Osteocyte (in vitro differentiated cells): ENCODE data around the gene GOLGB1. TPM values are rescaled to one million over a fixed set of nuclear protein-coding genes. Genes with fewer than 3 reads are reported as not detected.

ENCODE experiments used
- DNase-seq: peaks from one replicate; pipeline ENCODE4 v3.0.0; 2021; ENCODE audit warnings: mixed read lengths; ENCODE audit not compliant: unreplicated experiment; ENCODE audit errors: extremely low spot score
- H3K27ac Mint-ChIP-seq: one replicate; pipeline ENCODE4 v1.8.0; 2021; ENCODE audit warnings: mild to moderate bottlenecking, mixed read lengths; ENCODE audit not compliant: unreplicated experiment
- H3K27me3 Mint-ChIP-seq: one replicate; pipeline ENCODE4 v1.8.0; 2021; ENCODE audit warnings: mixed read lengths; ENCODE audit not compliant: unreplicated experiment
- H3K36me3 Mint-ChIP-seq: one replicate; pipeline ENCODE4 v1.8.0; 2021; ENCODE audit warnings: mixed read lengths; ENCODE audit not compliant: unreplicated experiment
- H3K4me1 Mint-ChIP-seq: one replicate; pipeline ENCODE4 v1.8.0; 2021; ENCODE audit warnings: mixed read lengths; ENCODE audit not compliant: unreplicated experiment
- H3K4me3 Mint-ChIP-seq: one replicate; pipeline ENCODE4 v1.8.0; 2021; ENCODE audit warnings: mild to moderate bottlenecking, moderate library complexity, mixed read lengths; ENCODE audit not compliant: unreplicated experiment
- H3K9me3 Mint-ChIP-seq: one replicate; pipeline ENCODE4 v1.8.0; 2021; ENCODE audit warnings: mixed read lengths; ENCODE audit not compliant: unreplicated experiment
- total RNA-seq: library from RNA; stranded (reverse); gene quantifications from 2 replicates; pipeline ENCODE4 v1.2.1, GENCODE V29; 2021
- TF ChIP-seq, protein P1 (sequence below): fragments of 200-600 bp; sonication (generic); IDR thresholded peaks from 2 replicates; pipeline ENCODE4 v1.5.0; 2021; ENCODE audit warnings: antibody characterized with exemption, mild to moderate bottlenecking, moderate library complexity

GOLGB1 gene
- total RNA-seq, 1 donor from 2014 or later, result 60.5 TPM

DNA sequence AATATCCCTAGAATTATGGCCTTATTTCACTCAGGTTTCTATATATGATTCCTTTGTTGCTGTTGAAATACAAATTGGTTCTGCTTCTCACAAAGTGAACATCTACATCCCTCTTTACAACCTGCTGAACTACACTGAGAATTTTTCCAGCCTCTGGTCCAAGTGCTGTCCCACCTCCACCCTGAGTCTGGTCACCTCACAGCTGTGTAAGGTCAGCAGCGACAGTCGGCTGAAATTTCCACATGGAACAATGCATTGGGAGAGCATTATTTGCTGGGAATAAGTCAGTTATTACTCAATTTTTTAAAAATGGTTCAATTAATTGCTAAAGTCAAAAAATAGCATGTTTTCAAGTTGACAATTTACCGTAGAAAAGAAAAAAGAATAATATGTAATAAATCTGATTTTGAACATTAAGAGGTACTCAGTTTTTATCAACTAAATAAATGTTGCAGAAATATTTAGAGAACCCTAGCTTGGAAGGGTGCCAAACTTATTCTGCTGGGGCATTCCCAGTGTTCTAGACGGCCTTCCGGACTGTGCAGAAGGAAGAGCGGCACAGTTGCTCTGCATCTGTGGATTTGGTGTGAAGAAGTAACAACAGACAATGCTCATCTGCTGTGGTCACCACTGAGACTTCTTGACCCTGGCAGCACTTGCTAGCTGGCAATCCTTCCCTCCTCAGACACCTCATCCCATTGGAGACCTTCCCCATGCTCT is 90.7 kb downstream of the GOLGB1 start:
- H3K27ac Mint-ChIP-seq, result no peak overlapping the region
- H3K4me3 Mint-ChIP-seq, result no peak overlapping the region
- no peak for DNase-seq
- TF ChIP-seq, protein P1, sequence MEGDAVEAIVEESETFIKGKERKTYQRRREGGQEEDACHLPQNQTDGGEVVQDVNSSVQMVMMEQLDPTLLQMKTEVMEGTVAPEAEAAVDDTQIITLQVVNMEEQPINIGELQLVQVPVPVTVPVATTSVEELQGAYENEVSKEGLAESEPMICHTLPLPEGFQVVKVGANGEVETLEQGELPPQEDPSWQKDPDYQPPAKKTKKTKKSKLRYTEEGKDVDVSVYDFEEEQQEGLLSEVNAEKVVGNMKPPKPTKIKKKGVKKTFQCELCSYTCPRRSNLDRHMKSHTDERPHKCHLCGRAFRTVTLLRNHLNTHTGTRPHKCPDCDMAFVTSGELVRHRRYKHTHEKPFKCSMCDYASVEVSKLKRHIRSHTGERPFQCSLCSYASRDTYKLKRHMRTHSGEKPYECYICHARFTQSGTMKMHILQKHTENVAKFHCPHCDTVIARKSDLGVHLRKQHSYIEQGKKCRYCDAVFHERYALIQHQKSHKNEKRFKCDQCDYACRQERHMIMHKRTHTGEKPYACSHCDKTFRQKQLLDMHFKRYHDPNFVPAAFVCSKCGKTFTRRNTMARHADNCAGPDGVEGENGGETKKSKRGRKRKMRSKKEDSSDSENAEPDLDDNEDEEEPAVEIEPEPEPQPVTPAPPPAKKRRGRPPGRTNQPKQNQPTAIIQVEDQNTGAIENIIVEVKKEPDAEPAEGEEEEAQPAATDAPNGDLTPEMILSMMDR, result no peak
- peaks cover 13% of the 10 kb centered on the region for H3K36me3 Mint-ChIP-seq
- H3K27me3 Mint-ChIP-seq, result no peaks in the 10 kb centered on the region
- H3K4me1 Mint-ChIP-seq, result no peaks in the 10 kb centered on the region
- H3K9me3 Mint-ChIP-seq, result no peaks in the 10 kb centered on the region

DNA sequence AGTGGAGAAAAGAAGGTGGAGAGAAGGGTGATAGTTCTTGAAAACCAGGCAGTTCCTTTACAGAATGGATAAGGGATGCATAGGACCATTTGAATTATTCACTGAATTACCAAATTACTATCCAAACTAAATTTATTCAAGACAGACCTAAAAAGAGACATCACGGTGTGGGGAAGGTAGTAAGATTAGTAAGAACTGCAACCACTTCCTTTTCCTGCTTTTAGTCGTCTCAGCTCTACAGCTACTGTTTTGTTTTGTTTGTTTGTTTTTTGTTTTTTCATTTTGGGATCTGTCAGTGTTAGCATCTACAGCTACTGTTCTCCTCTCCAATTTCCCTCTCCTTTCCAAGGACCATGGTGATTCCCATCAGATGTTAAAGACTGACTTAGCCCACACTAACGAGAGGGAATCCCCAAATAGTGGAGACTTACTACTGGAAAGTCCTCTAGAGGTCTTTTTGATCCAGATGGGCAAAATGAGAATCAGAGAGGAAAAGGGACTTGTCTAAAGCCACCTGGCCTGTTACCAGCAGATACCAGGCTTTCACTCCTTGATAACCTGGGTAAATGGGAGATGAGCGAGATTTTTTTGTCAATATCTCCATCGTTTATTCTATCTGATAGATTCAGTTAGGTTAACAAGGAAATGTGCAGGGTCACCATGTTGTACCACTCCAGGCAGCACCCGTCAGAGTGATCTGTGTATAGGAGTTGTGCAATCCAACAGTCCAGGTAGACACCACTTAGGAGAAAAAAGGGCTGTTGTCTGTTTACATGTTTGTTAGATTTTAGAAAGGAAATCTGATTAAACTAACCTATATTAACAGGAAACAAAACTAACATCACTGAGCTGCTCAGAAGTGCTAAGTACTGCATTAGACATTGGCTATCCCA is 94.8 kb downstream of the GOLGB1 start:
- TF ChIP-seq, protein P1, result no peak
- no peak for DNase-seq
- no peak overlapping the region for H3K27ac Mint-ChIP-seq
- H3K4me1 Mint-ChIP-seq, result peaks cover 5% of the 10 kb centered on the region
- no peaks in the 10 kb centered on the region for H3K36me3 Mint-ChIP-seq
- no peaks in the 10 kb centered on the region for H3K9me3 Mint-ChIP-seq
- no peaks in the 10 kb centered on the region for H3K27me3 Mint-ChIP-seq
- H3K4me3 Mint-ChIP-seq, result no peak overlapping the region

DNA sequence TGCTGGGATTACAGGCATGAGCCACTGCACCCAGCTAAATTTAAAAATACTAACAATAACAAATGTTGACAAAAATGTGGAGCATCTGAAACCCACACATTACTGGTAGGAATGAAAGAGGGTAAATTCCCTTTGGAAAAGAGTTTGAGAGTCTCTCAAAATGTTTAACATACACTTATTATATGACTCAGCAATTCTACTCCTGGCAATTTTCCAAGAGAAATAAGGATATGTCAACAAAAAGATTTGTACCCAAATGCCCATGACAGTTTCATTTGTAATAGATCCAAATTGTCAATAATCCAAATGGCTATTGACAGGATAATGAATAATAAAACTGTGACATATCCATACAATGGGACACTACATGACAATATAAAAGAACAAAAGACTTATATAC is 97.9 kb downstream of the GOLGB1 start:
- TF ChIP-seq, protein P1, result no peak
- no peak for DNase-seq
- H3K4me3 Mint-ChIP-seq, result no peak overlapping the region
- no peak overlapping the region for H3K27ac Mint-ChIP-seq
- peaks cover 5% of the 10 kb centered on the region for H3K4me1 Mint-ChIP-seq
- H3K9me3 Mint-ChIP-seq, result no peaks in the 10 kb centered on the region
- no peaks in the 10 kb centered on the region for H3K36me3 Mint-ChIP-seq
- no peaks in the 10 kb centered on the region for H3K27me3 Mint-ChIP-seq

DNA sequence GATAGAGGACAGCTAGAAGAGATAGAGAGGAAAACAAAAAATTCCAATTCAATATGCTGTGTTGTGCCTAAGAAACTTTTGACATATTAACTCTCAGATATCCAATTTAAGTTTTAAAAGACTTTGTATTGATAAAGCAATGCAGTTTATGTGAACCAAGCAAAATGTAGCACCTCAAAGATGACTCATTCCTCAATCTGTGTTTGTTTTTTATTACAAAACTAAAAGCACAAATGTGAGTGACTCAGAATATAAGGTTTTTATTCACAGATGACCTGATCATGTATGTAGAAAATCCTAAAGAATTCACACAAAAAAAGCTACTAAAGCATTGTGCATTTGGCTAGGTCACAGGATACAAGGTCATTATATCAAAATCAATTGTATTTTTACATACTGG is 99.9 kb downstream of the GOLGB1 start:
- no peak overlapping the region for H3K27ac Mint-ChIP-seq
- H3K36me3 Mint-ChIP-seq, result no peaks in the 10 kb centered on the region
- H3K27me3 Mint-ChIP-seq, result peaks cover 2% of the 10 kb centered on the region
- no peak overlapping the region for H3K4me3 Mint-ChIP-seq
- no peaks in the 10 kb centered on the region for H3K9me3 Mint-ChIP-seq
- H3K4me1 Mint-ChIP-seq, result peaks cover 5% of the 10 kb centered on the region
- TF ChIP-seq, protein P1, result no peak
- no peak for DNase-seq
